GM12878 (cell line): ENCODE measurements around the gene SLC25A33. TPM values are rescaled to one million over a fixed set of nuclear protein-coding genes. Genes with fewer than 3 reads are reported as not detected.

Source experiments
- ATAC-seq: fragments of 200-7000 bp; cut with Tn5 transposase; 3 replicates; pipeline ENCODE4 v1.9.1; 2020; ENCODE audit warnings: mild to moderate bottlenecking, moderate library complexity
- BruUV-seq: library from RNA; stranded (reverse); fragments of 400-500 nt; replicated peaks from 2 replicates; lab custom pipeline; 2021; lab: Mats Ljungman, UMichigan
- CTCF ChIA-PET: fragments of 300-600 bp; sonication (Branson Sonifier 250); formaldehyde crosslinking; extraction: SDS; loops from one replicate; lab custom pipeline; 2021; ENCODE audit warnings: inconsistent platforms; lab: Yijun Ruan, JAX
- POLR2A ChIA-PET: fragments of 350-600 bp; formaldehyde crosslinking; extraction: SDS; loops from one replicate; lab custom pipeline; 2021; ENCODE audit warnings: inconsistent platforms; lab: Charles Lee
- RAD21 ChIA-PET: fragments of 300-600 bp; sonication (Branson Sonifier 250); formaldehyde crosslinking; loops from one replicate; lab custom pipeline; 2023; ENCODE audit warnings: antibody characterized with exemption; ENCODE audit not compliant: unreplicated experiment; lab: Charles Lee
- SMC1A ChIA-PET: fragments of 300-600 bp; sonication (Branson Sonifier 250); formaldehyde crosslinking; loops from one replicate; lab custom pipeline; 2023; ENCODE audit not compliant: unreplicated experiment, uncharacterized antibody; lab: Charles Lee
- DNase-seq: peaks from one replicate; pipeline ENCODE4 v3.0.0-alpha.2; 2011; ENCODE audit warnings: low read depth, low spot score
- FAIRE-seq: peaks from 3 replicates; lab custom pipeline; 2011; peaks lifted over from hg19 to GRCh38; lab: Jason Lieb, UNC
- H2AFZ ChIP-seq: 2 replicates; pipeline ENCODE4 v1.6.0; 2011; ENCODE audit warnings: low read depth, low read length, control low read depth; ENCODE audit not compliant: control insufficient read depth
- H3K27ac ChIP-seq: 2 replicates; pipeline ENCODE4 v1.5.1; 2011; ENCODE audit warnings: control low read depth; ENCODE audit not compliant: control insufficient read depth, insufficient read depth
- H3K27me3 ChIP-seq, 2 experiments: replicated peaks in 1 of 2; 2 replicates each; pipeline versions ENCODE4 v1.6.0 to v1.6.1; 2011; ENCODE audit warnings: low read length in 1 of 2; ENCODE audit not compliant: control insufficient read depth in 2 of 2, insufficient read depth in 2 of 2
- H3K36me3 ChIP-seq, 2 experiments: 2 replicates each; pipeline ENCODE4 v1.5.1; 2011; ENCODE audit warnings: low read length in 1 of 2; ENCODE audit not compliant: control insufficient read depth in 2 of 2, insufficient read depth in 2 of 2
- H3K4me1 ChIP-seq: 2 replicates; pipeline ENCODE4 v1.6.1; 2011; ENCODE audit warnings: mild to moderate bottlenecking, low read length, moderate library complexity, mixed read lengths; ENCODE audit not compliant: control insufficient read depth, insufficient read depth
- H3K4me2 ChIP-seq: 2 replicates; pipeline ENCODE4 v1.6.0; 2011; ENCODE audit warnings: control low read depth; ENCODE audit not compliant: control insufficient read depth, insufficient read depth
- H3K4me3 ChIP-seq: fragments of 200-600 bp; sonication (generic); 2 replicates; pipeline ENCODE4 v1.5.1; 2016
- H3K79me2 ChIP-seq: 2 replicates; pipeline ENCODE4 v1.6.0; 2011; ENCODE audit warnings: low read length; ENCODE audit not compliant: control insufficient read depth, insufficient read depth
- H3K9ac ChIP-seq: 2 replicates; pipeline ENCODE4 v1.8.0; 2011; ENCODE audit warnings: low read length, control low read depth, mixed read lengths; ENCODE audit not compliant: control insufficient read depth, insufficient read depth
- H3K9me3 ChIP-seq: replicated peaks from 3 replicates; pipeline ENCODE4 v1.5.1; 2011; ENCODE audit warnings: mild to moderate bottlenecking, low read length; ENCODE audit not compliant: control insufficient read depth, insufficient read depth
- H4K20me1 ChIP-seq: 2 replicates; pipeline ENCODE4 v1.6.0; 2011; ENCODE audit not compliant: control insufficient read depth, insufficient read depth
- ASH2L ChIP-seq: fragments of 300-600, 200-600 bp; sonication (generic); IDR thresholded peaks from 2 replicates; pipeline ENCODE4 v1.6.1; 2017; ENCODE audit warnings: low read depth, mild to moderate bottlenecking, borderline replicate concordance
- BCL11A ChIP-seq: IDR thresholded peaks from 2 replicates; pipeline ENCODE4 v1.6.1; 2011; ENCODE audit warnings: low read depth, low read length
- BMI1 ChIP-seq: fragments of 450-650 bp; IDR thresholded peaks from 2 replicates; pipeline ENCODE4 v1.6.1; 2016; ENCODE audit warnings: mild to moderate bottlenecking, moderate library complexity, borderline replicate concordance
- EGR1 ChIP-seq, 2 experiments: IDR thresholded peaks; 1 replicate in 1 of 2; 2 replicates in 1 of 2; pipeline ENCODE4 v1.6.1; 2011 to 2012; ENCODE audit warnings: low read depth in 2 of 2, low read length in 2 of 2, borderline replicate concordance in 1 of 2, mild to moderate bottlenecking in 1 of 2, moderate library complexity in 1 of 2
- HDGF ChIP-seq: fragments of 450-650 bp; IDR thresholded peaks from 2 replicates; pipeline ENCODE4 v1.6.1; 2016; ENCODE audit warnings: antibody characterized with exemption
- PML ChIP-seq: IDR thresholded peaks from 2 replicates; pipeline ENCODE4 v1.6.1; 2012; ENCODE audit warnings: low read length, inconsistent platforms
- RB1 ChIP-seq: fragments of 450-650 bp; formaldehyde crosslinking; IDR thresholded peaks from 2 replicates; pipeline ENCODE4 v1.6.1; 2017; ENCODE audit warnings: mild to moderate bottlenecking, borderline replicate concordance
- SRF ChIP-seq, 2 experiments: IDR thresholded peaks; 2 replicates each; pipeline ENCODE4 v1.6.1; 2011; ENCODE audit warnings: low read depth in 2 of 2, low read length in 2 of 2, mild to moderate bottlenecking in 1 of 2, moderate library complexity in 1 of 2
- ZNF687 ChIP-seq: fragments of 450-650 bp; IDR thresholded peaks from 2 replicates; pipeline ENCODE4 v1.6.1; 2017; ENCODE audit warnings: mild to moderate bottlenecking, moderate library complexity
- ZSCAN29 ChIP-seq: fragments of 450-650 bp; IDR thresholded peaks from 2 replicates; pipeline ENCODE4 v1.6.1; 2017; ENCODE audit warnings: mild to moderate bottlenecking, moderate library complexity
- WGBS: methylation state at CpG from one replicate; pipeline ENCODE4 v1.1.6; 2016; ENCODE audit warnings: low lambda C conversion rate; ENCODE audit not compliant: insufficient replicate concordance, insufficient coverage; ENCODE audit errors: missing lambda C conversion rate; 5-methylcytosine and 5-hydroxymethylcytosine counted together
- in situ Hi-C: fragments of 300-500 bp; cut with MboI; formaldehyde crosslinking; loops from 9 replicates; pipeline ENCODE4 v1.14.3; 2018; ENCODE audit warnings: mixed read lengths
- intact Hi-C: fragments of 100-400 bp; cut with micrococcal nuclease; formaldehyde crosslinking; loops from one replicate; pipeline ENCODE4 v1.14.2; 2022; ENCODE audit not compliant: unreplicated experiment
- polyA plus RNA-seq, 11 experiments: library from polyadenylated mRNA; depleted of rRNA in 4 of 11; unstranded in 6 of 11; stranded (reverse) in 5 of 11; fragments of >200 nt; fragmentation: Nextera tagmentation in 4 of 11; fragmentation: Illumina TruSeq in 1 of 11; extraction: Ambion mirVana in 4 of 11; extraction: Trizol in 1 of 11; gene quantifications; 1 replicate in 1 of 11; 2 replicates in 10 of 11; pipeline versions ENCODE4 v1.2.1 to v1.2.3, GENCODE V29; 2011 to 2016; ENCODE audit warnings: inconsistent platforms in 2 of 11, missing spikeins in 2 of 11, low read depth in 1 of 11
- total RNA-seq, 4 experiments: library from RNA; depleted of rRNA in 3 of 4; stranded (reverse); fragments of >200 nt in 3 of 4; fragmentation: Illumina TruSeq in 1 of 4; extraction: Trizol in 1 of 4; gene quantifications; 2 replicates each; pipeline versions ENCODE4 v1.2.1 to v1.2.3, GENCODE V29; 2013 to 2021
- TF ChIP-seq, protein P1 (sequence below): fragments of 450-650 bp; IDR thresholded peaks from 2 replicates; pipeline ENCODE4 v1.6.1; 2018; ENCODE audit warnings: borderline replicate concordance, mild to moderate bottlenecking; ENCODE audit not compliant: partially characterized antibody
- TF ChIP-seq, protein P2 (sequence below): fragments of 450-650 bp; IDR thresholded peaks from 2 replicates; pipeline ENCODE4 v1.6.1; 2017; ENCODE audit warnings: mild to moderate bottlenecking

SLC25A33 gene
- total and polyA plus RNA-seq, 10 of the 15 experiments (the other 5 are each of a cell fraction or from before 2014, with no cell fraction given) = 1.7 to 11.2 (median 8.4) TPM

DNA sequence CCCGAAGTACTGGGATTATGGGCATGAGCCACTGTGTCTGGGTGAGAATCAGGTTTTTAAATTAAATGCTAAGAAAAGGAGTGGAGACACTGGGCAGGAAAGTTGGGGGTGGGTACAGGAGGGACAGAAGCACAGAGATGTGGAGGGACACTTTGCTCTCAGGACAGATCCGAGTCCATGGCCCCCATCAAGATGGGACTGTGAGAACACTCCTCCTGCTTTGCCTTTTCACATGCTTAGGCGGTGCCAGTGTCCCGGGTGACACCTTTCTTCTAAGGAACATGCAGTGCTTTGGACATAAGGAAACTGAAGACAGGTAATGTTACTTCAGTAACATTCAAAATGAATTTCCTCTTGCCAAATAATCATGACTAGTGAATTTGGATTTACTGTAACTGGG is 16.7 kb downstream of the SLC25A33 start:
- Histone ChIP-seq H3K79me2 (peaks cover 3% of the 10 kb centered on the region), H2AFZ (no peak overlapping the region), H3K4me2 (no peak overlapping the region), H4K20me1 (no peaks in the 10 kb centered on the region), H3K27ac (no peak overlapping the region), H3K9me3 (no peaks in the 10 kb centered on the region), H3K4me1 (no peaks in the 10 kb centered on the region), H3K4me3 (no peak overlapping the region), H3K9ac (no peak overlapping the region), H3K27me3 (no peaks in the 10 kb centered on the region), H3K36me3 (peaks cover 11 to 12% of the 10 kb centered on the region in 2 experiments)
- in situ Hi-C loops (no loop called here), intact Hi-C loops (no loop called here)
- 73% methylated on average over 4 of the region's 4 CpGs for WGBS
- ChIA-PET POLR2A (no interaction called here), CTCF (no interaction called here), SMC1A (no interaction called here), RAD21 (no interaction called here)
- no TSS peak for BruUV-seq
- DNase-seq (no peak), FAIRE-seq (no peak), ATAC-seq (no peak)
- TF ChIP-seq BMI1 (no peak), EGR1 (IDR thresholded peaks at IDR 0.05; ENCODE audit: borderline replicate concordance in 1 of 2, low read depth in 2 of 2, low read length in 2 of 2) (no peak), RB1 (no peak), ASH2L (no peak), ZNF687 (no peak), BCL11A (no peak), HDGF (no peak), ZSCAN29 (no peak), SRF (IDR thresholded peaks at IDR 0.05; ENCODE audit: low read depth in 2 of 2, low read length in 2 of 2) (no peak), PML (no peak)
- TF ChIP-seq, protein P1, sequence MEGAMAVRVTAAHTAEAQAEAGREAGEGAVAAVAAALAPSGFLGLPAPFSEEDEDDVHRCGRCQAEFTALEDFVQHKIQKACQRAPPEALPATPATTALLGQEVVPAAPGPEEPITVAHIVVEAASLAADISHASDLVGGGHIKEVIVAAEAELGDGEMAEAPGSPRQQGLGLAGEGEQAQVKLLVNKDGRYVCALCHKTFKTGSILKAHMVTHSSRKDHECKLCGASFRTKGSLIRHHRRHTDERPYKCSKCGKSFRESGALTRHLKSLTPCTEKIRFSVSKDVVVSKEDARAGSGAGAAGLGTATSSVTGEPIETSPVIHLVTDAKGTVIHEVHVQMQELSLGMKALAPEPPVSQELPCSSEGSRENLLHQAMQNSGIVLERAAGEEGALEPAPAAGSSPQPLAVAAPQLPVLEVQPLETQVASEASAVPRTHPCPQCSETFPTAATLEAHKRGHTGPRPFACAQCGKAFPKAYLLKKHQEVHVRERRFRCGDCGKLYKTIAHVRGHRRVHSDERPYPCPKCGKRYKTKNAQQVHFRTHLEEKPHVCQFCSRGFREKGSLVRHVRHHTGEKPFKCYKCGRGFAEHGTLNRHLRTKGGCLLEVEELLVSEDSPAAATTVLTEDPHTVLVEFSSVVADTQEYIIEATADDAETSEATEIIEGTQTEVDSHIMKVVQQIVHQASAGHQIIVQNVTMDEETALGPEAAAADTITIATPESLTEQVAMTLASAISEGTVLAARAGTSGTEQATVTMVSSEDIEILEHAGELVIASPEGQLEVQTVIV = no peak
- TF ChIP-seq, protein P2, sequence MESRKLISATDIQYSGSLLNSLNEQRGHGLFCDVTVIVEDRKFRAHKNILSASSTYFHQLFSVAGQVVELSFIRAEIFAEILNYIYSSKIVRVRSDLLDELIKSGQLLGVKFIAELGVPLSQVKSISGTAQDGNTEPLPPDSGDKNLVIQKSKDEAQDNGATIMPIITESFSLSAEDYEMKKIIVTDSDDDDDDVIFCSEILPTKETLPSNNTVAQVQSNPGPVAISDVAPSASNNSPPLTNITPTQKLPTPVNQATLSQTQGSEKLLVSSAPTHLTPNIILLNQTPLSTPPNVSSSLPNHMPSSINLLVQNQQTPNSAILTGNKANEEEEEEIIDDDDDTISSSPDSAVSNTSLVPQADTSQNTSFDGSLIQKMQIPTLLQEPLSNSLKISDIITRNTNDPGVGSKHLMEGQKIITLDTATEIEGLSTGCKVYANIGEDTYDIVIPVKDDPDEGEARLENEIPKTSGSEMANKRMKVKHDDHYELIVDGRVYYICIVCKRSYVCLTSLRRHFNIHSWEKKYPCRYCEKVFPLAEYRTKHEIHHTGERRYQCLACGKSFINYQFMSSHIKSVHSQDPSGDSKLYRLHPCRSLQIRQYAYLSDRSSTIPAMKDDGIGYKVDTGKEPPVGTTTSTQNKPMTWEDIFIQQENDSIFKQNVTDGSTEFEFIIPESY = no peak
